Measurements from ENCODE around the gene SACM1L.

DNA sequence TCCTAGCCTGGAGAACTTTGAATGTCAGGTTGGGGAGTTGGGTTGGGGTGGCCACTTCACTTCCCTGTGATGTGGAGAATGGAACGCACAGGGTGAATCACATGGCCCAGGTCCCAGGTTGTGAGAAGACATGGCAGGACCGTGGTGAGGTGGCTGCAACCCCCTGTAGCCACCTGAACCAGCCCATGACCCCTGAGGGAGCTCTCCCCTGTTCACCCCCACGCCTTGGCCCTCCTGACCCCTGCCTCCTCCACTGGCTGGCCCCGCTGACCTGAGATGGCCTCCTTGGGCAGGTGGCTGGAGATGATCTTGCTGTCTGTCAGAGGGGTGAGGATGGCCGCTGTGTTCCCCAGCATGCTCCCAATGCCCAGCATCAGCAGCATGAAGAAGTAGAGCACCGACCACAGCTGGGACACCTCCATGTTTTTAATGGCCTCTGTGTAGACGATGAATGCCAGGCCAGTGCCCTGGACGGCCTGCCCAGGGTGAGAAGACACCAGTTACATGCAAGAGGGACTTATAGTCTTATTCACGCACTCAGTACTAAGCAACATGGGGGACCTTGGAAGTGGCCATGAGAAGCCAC is 76.2 kb downstream of the SACM1L start:
- no peak for TF ChIP-seq CTCF (IDR thresholded peaks at IDR 0.05; ENCODE audit: low read length)
- no peak for TF ChIP-seq EZH2phosphoT487 (IDR thresholded peaks at IDR 0.05; ENCODE audit: low read length)
- TF ChIP-seq EZH2 (optimal IDR thresholded peaks at IDR 0.05; ENCODE audit: low read depth, low read length), result no peak

Measured in MM.1S (cell line).